Measurements from ENCODE around the gene PRR16.

Gene PRR16

GRCh38 chr5:120576588-120576987, 112.5 kb downstream of the PRR16 start:
- DNase-seq (ENCODE audit: low spot score), result no peak

GRCh38 chr5:120582635-120583034, 118.5 kb downstream of the PRR16 start:
- no peak for DNase-seq (ENCODE audit: low spot score)

GRCh38 chr5:120586646-120587045, 122.5 kb downstream of the PRR16 start:
- DNase-seq (ENCODE audit: low spot score), result no peak

GRCh38 chr5:120591911-120592310, 127.8 kb downstream of the PRR16 start:
- no peak for DNase-seq (ENCODE audit: low spot score)

GRCh38 chr5:120599576-120599975, 135.5 kb downstream of the PRR16 start:
- no peak for DNase-seq (ENCODE audit: low spot score)

- DNase-seq (ENCODE audit: low spot score), result no peak
Measured at GRCh38 chr5:120600639-120601038, 136.5 kb downstream of the PRR16 start.

GRCh38 chr5:120602033-120602432, 137.9 kb downstream of the PRR16 start:
- DNase-seq (ENCODE audit: low spot score), result no peak

GRCh38 chr5:120604884-120605283, 140.8 kb downstream of the PRR16 start:
- DNase-seq (ENCODE audit: low spot score), result peak; percentile 69

- DNase-seq (ENCODE audit: low spot score), result no peak
Measured at GRCh38 chr5:120605325-120606079, 141.4 kb downstream of the PRR16 start.

- DNase-seq (ENCODE audit: low spot score), result no peak
Measured at GRCh38 chr5:120609570-120609969, 145.5 kb downstream of the PRR16 start.

- no peak for DNase-seq (ENCODE audit: low spot score)
Measured at GRCh38 chr5:120610145-120610544, 146.0 kb downstream of the PRR16 start.

- DNase-seq (ENCODE audit: low spot score), result no peak
Measured at GRCh38 chr5:120613729-120614128, 149.6 kb downstream of the PRR16 start.

GRCh38 chr5:120614531-120615180, 150.6 kb downstream of the PRR16 start:
- peak; percentile 58 for DNase-seq (ENCODE audit: low spot score)

GRCh38 chr5:120615967-120616645, 152.0 kb downstream of the PRR16 start:
- peak; percentile 57 for DNase-seq (ENCODE audit: low spot score)

GRCh38 chr5:120621339-120621738, 157.2 kb downstream of the PRR16 start:
- DNase-seq (ENCODE audit: low spot score), result no peak

- peak; percentile 12 for DNase-seq (ENCODE audit: low spot score)
Measured at GRCh38 chr5:120624021-120624563, 160.0 kb downstream of the PRR16 start.

GRCh38 chr5:120628156-120628555, 164.1 kb downstream of the PRR16 start:
- no peak for DNase-seq (ENCODE audit: low spot score)

- no peak for DNase-seq (ENCODE audit: low spot score)
Measured at GRCh38 chr5:120630550-120630949, 166.4 kb downstream of the PRR16 start.

- DNase-seq (ENCODE audit: low spot score), result no peak
Measured at GRCh38 chr5:120631611-120632010, 167.5 kb downstream of the PRR16 start.

- DNase-seq (ENCODE audit: low spot score), result no peak
Measured at GRCh38 chr5:120632430-120632829, 168.3 kb downstream of the PRR16 start.

GRCh38 chr5:120638449-120638848, 174.3 kb downstream of the PRR16 start:
- no peak for DNase-seq (ENCODE audit: low spot score)

- no peak for DNase-seq (ENCODE audit: low spot score)
Measured at GRCh38 chr5:120640778-120641177, 176.7 kb downstream of the PRR16 start.

- no peak for DNase-seq (ENCODE audit: low spot score)
Measured at GRCh38 chr5:120644516-120644915, 180.4 kb downstream of the PRR16 start.

All from AG20443 (cell line).